IPS-18a (cell line): ENCODE results near the gene AUTS2.

ENCODE experiments used
- H3K27ac ChIP-seq: one replicate; pipeline ENCODE4 v1.5.1; 2013; ENCODE audit warnings: low read length
- H3K27me3 ChIP-seq: one replicate; pipeline ENCODE4 v1.6.1; 2013; ENCODE audit warnings: mild to moderate bottlenecking, low read length; ENCODE audit not compliant: control insufficient read depth, insufficient read depth
- H3K36me3 ChIP-seq: one replicate; pipeline ENCODE4 v1.6.1; 2013; ENCODE audit warnings: low read depth, low read length; ENCODE audit not compliant: control insufficient read depth
- H3K4me1 ChIP-seq: one replicate; pipeline ENCODE4 v1.6.1; 2013; ENCODE audit warnings: low read depth, low read length; ENCODE audit not compliant: control insufficient read depth
- H3K4me3 ChIP-seq: one replicate; pipeline ENCODE4 v1.5.1; 2013; ENCODE audit warnings: low read length
- H3K9ac ChIP-seq: one replicate; pipeline ENCODE4 v1.6.1; 2013; ENCODE audit warnings: mild to moderate bottlenecking, low read length, moderate library complexity
- H3K9me3 ChIP-seq: one replicate; pipeline ENCODE4 v1.6.1; 2013; ENCODE audit warnings: low read depth, low read length; ENCODE audit not compliant: control insufficient read depth

AUTS2 gene

GRCh38 chr7:70217571-70217970 is 619.3 kb downstream of the AUTS2 start:
- H3K27ac ChIP-seq, result no peak overlapping the region
- no peaks in the 10 kb centered on the region for H3K9me3 ChIP-seq
- no peaks in the 10 kb centered on the region for H3K36me3 ChIP-seq
- H3K9ac ChIP-seq, result no peak overlapping the region
- H3K4me1 ChIP-seq, result no peaks in the 10 kb centered on the region
- H3K4me3 ChIP-seq, result no peak overlapping the region
- no peaks in the 10 kb centered on the region for H3K27me3 ChIP-seq

- H3K9me3 ChIP-seq, result no peaks in the 10 kb centered on the region
- H3K4me3 ChIP-seq, result no peak overlapping the region
- H3K36me3 ChIP-seq, result no peaks in the 10 kb centered on the region
- no peak overlapping the region for H3K27ac ChIP-seq
- no peaks in the 10 kb centered on the region for H3K4me1 ChIP-seq
- H3K27me3 ChIP-seq, result no peaks in the 10 kb centered on the region
- no peak overlapping the region for H3K9ac ChIP-seq
Measured at GRCh38 chr7:70218006-70218405, 619.7 kb downstream of the AUTS2 start.

GRCh38 chr7:70219061-70219460 is 620.8 kb downstream of the AUTS2 start:
- no peak overlapping the region for H3K4me3 ChIP-seq
- H3K9me3 ChIP-seq, result no peaks in the 10 kb centered on the region
- no peak overlapping the region for H3K27ac ChIP-seq
- no peaks in the 10 kb centered on the region for H3K36me3 ChIP-seq
- no peak overlapping the region for H3K9ac ChIP-seq
- no peaks in the 10 kb centered on the region for H3K4me1 ChIP-seq
- no peaks in the 10 kb centered on the region for H3K27me3 ChIP-seq

- H3K27me3 ChIP-seq, result no peaks in the 10 kb centered on the region
- H3K9me3 ChIP-seq, result peaks cover 13% of the 10 kb centered on the region
- H3K4me1 ChIP-seq, result no peaks in the 10 kb centered on the region
Measured at GRCh38 chr7:70229242-70229641, 631.0 kb downstream of the AUTS2 start.

GRCh38 chr7:70230761-70231160 is 632.5 kb downstream of the AUTS2 start:
- Histone ChIP-seq H3K27ac (no peak overlapping the region), H3K4me3 (no peak overlapping the region), H3K9me3 (peaks cover 13% of the 10 kb centered on the region), H3K4me1 (no peaks in the 10 kb centered on the region), H3K36me3 (no peaks in the 10 kb centered on the region), H3K27me3 (no peaks in the 10 kb centered on the region), H3K9ac (no peak overlapping the region)

More at GRCh38 chr7:70229242-70229641, 631.0 kb downstream of the AUTS2 start:
- Histone ChIP-seq H3K4me3 (no peak overlapping the region), H3K36me3 (no peaks in the 10 kb centered on the region), H3K9ac (no peak overlapping the region), H3K27ac (no peak overlapping the region)

GRCh38 chr7:70233776-70234175 is 635.5 kb downstream of the AUTS2 start:
- Histone ChIP-seq H3K27ac (no peak overlapping the region), H3K9ac (no peak overlapping the region), H3K27me3 (no peaks in the 10 kb centered on the region), H3K36me3 (no peaks in the 10 kb centered on the region), H3K9me3 (peaks cover 10% of the 10 kb centered on the region), H3K4me3 (no peak overlapping the region), H3K4me1 (no peaks in the 10 kb centered on the region)

GRCh38 chr7:70237256-70237655 is 639.0 kb downstream of the AUTS2 start:
- H3K4me3 ChIP-seq, result no peak overlapping the region
- H3K27ac ChIP-seq, result no peak overlapping the region
- H3K9me3 ChIP-seq, result no peaks in the 10 kb centered on the region
- H3K4me1 ChIP-seq, result peaks cover 5% of the 10 kb centered on the region
- no peak overlapping the region for H3K9ac ChIP-seq
- H3K36me3 ChIP-seq, result no peaks in the 10 kb centered on the region
- no peaks in the 10 kb centered on the region for H3K27me3 ChIP-seq

- H3K4me1 ChIP-seq, result peaks cover 9% of the 10 kb centered on the region
- H3K9ac ChIP-seq, result no peak overlapping the region
- no peak overlapping the region for H3K4me3 ChIP-seq
- H3K36me3 ChIP-seq, result no peaks in the 10 kb centered on the region
- no peak overlapping the region for H3K27ac ChIP-seq
- H3K27me3 ChIP-seq, result no peaks in the 10 kb centered on the region
- no peaks in the 10 kb centered on the region for H3K9me3 ChIP-seq
Measured at GRCh38 chr7:70237831-70238575, 639.7 kb downstream of the AUTS2 start.

- Histone ChIP-seq H3K27me3 (no peaks in the 10 kb centered on the region), H3K9me3 (no peaks in the 10 kb centered on the region), H3K9ac (no peak overlapping the region), H3K4me3 (no peak overlapping the region), H3K27ac (no peak overlapping the region), H3K4me1 (peaks cover 9% of the 10 kb centered on the region), H3K36me3 (no peaks in the 10 kb centered on the region)
Measured at GRCh38 chr7:70239918-70240317, 641.6 kb downstream of the AUTS2 start.

GRCh38 chr7:70240873-70241272 is 642.6 kb downstream of the AUTS2 start:
- Histone ChIP-seq H3K36me3 (no peaks in the 10 kb centered on the region), H3K9me3 (no peaks in the 10 kb centered on the region), H3K4me3 (no peak overlapping the region), H3K27me3 (no peaks in the 10 kb centered on the region), H3K9ac (no peak overlapping the region), H3K27ac (no peak overlapping the region), H3K4me1 (peaks cover 9% of the 10 kb centered on the region)

- Histone ChIP-seq H3K9me3 (no peaks in the 10 kb centered on the region), H3K4me1 (peaks cover 9% of the 10 kb centered on the region), H3K4me3 (no peak overlapping the region), H3K9ac (no peak overlapping the region), H3K27me3 (no peaks in the 10 kb centered on the region), H3K27ac (no peak overlapping the region), H3K36me3 (no peaks in the 10 kb centered on the region)
Measured at GRCh38 chr7:70241536-70242175, 643.4 kb downstream of the AUTS2 start.

GRCh38 chr7:70242826-70243225 is 644.6 kb downstream of the AUTS2 start:
- no peak overlapping the region for H3K4me3 ChIP-seq
- H3K9me3 ChIP-seq, result no peaks in the 10 kb centered on the region
- peaks cover 9% of the 10 kb centered on the region for H3K4me1 ChIP-seq
- H3K27ac ChIP-seq, result no peak overlapping the region
- no peak overlapping the region for H3K9ac ChIP-seq
- no peaks in the 10 kb centered on the region for H3K27me3 ChIP-seq
- no peaks in the 10 kb centered on the region for H3K36me3 ChIP-seq
